HG03135 (cell line): ENCODE results near the gene RCC1.
"Not testable (repeated sequence)": the region's sequence is repeated elsewhere in the genome, so short reads cannot be mapped to it uniquely, and the experiment has no call there.

Source experiments
- ATAC-seq: cut with Tn5 transposase; IDR thresholded peaks from one replicate; pipeline ENCODE4 v1.9.1; 2021; ENCODE audit warnings: mild to moderate bottlenecking, moderate library complexity; ENCODE audit not compliant: unreplicated experiment

The RCC1 gene

GRCh38 chr1:28505406-28506187 is at the start of gene RCC1:
TSS of gene RCC1 (plus strand) at chr1:28506043. CDS start at chr1:28529867, 23,824 bp downstream.
- peak; percentile 63 for ATAC-seq

GRCh38 chr1:28456078-28456477 is 49.8 kb upstream of the RCC1 start:
- no peak for ATAC-seq

- no peak for ATAC-seq
Measured at GRCh38 chr1:28457678-28458077, 48.2 kb upstream of the RCC1 start.

GRCh38 chr1:28458237-28459228 is 47.3 kb upstream of the RCC1 start:
- no peak for ATAC-seq

GRCh38 chr1:28466226-28466778 is 39.5 kb upstream of the RCC1 start:
- no peak for ATAC-seq

- no peak for ATAC-seq
Measured at GRCh38 chr1:28470146-28470545, 35.7 kb upstream of the RCC1 start.

GRCh38 chr1:28479497-28479896 is 26.3 kb upstream of the RCC1 start:
- ATAC-seq: not testable (repeated sequence)

GRCh38 chr1:28480308-28480707 is 25.5 kb upstream of the RCC1 start:
- no peak for ATAC-seq

- ATAC-seq: no peak
Measured at GRCh38 chr1:28482138-28482537, 23.7 kb upstream of the RCC1 start.

- ATAC-seq: no peak
Measured at GRCh38 chr1:28482702-28483101, 23.1 kb upstream of the RCC1 start.

GRCh38 chr1:28494737-28495136 is 11.1 kb upstream of the RCC1 start:
- ATAC-seq: no peak

- ATAC-seq: no peak
Measured at GRCh38 chr1:28499553-28499952, 6.3 kb upstream of the RCC1 start.

GRCh38 chr1:28501925-28502324 is 3.9 kb upstream of the RCC1 start:
- no peak for ATAC-seq

- ATAC-seq: no peak
Measured at GRCh38 chr1:28503117-28503516, 2.7 kb upstream of the RCC1 start.

- no peak for ATAC-seq
Measured at GRCh38 chr1:28506907-28507246, 1.0 kb downstream of the RCC1 start.

GRCh38 chr1:28507247-28507645 is 1.4 kb downstream of the RCC1 start:
- no peak for ATAC-seq

GRCh38 chr1:28507646-28508434 is 2.0 kb downstream of the RCC1 start:
- ATAC-seq: no peak

GRCh38 chr1:28508435-28508754 is 2.6 kb downstream of the RCC1 start:
- ATAC-seq: no peak

- no peak for ATAC-seq
Measured at GRCh38 chr1:28509705-28510272, 3.9 kb downstream of the RCC1 start.

- no peak for ATAC-seq
Measured at GRCh38 chr1:28510273-28510969, 4.6 kb downstream of the RCC1 start.
